Activated B cell treated with CpG ODN at 0.5 μM for 24 hours (primary cell): ENCODE measurements around the gene ZNF157. TPM values are rescaled to one million over a fixed set of nuclear protein-coding genes. Genes with fewer than 3 reads are reported as not detected.

Experiments used
- ATAC-seq: fragments of 200-7000 bp; cut with Tn5 transposase; one replicate; pipeline ENCODE4 v1.10.0; 2021; ENCODE audit warnings: low read depth, mild to moderate bottlenecking, moderate library complexity
- CTCF ChIA-PET: fragments of 350-600 bp; sonication (Branson Sonifier 250); formaldehyde crosslinking; loops from one replicate; lab custom pipeline; 2021; ENCODE audit warnings: antibody characterized with exemption; lab: Charles Lee
- POLR2A ChIA-PET: fragments of 350-600 bp; sonication (Branson Sonifier 250); formaldehyde crosslinking; loops from one replicate; lab custom pipeline; 2021; ENCODE audit warnings: antibody characterized with exemption; lab: Charles Lee
- DNase-seq: peaks from one replicate; pipeline ENCODE4 v3.0.0; 2022
- H3K27ac Mint-ChIP-seq: one replicate; pipeline ENCODE4 v1.8.0; 2020; ENCODE audit warnings: mixed read lengths
- H3K27me3 Mint-ChIP-seq: one replicate; pipeline ENCODE4 v1.8.0; 2021; ENCODE audit warnings: mixed read lengths
- H3K36me3 Mint-ChIP-seq: one replicate; pipeline ENCODE4 v1.8.0; 2021; ENCODE audit warnings: low read depth, mixed read lengths
- H3K4me1 Mint-ChIP-seq: one replicate; pipeline ENCODE4 v1.8.0; 2021; ENCODE audit warnings: mixed read lengths
- H3K4me3 Mint-ChIP-seq: one replicate; pipeline ENCODE4 v1.8.0; 2020; ENCODE audit warnings: mild to moderate bottlenecking, mixed read lengths
- H3K9me3 Mint-ChIP-seq: one replicate; pipeline ENCODE4 v1.8.0; 2020; ENCODE audit warnings: mixed read lengths
- intact Hi-C: fragments of 100-400 bp; cut with micrococcal nuclease; formaldehyde crosslinking; loops from one replicate; pipeline ENCODE4 v1.15.1; 2024
- total RNA-seq: library from RNA; stranded (reverse); gene quantifications from 2 replicates; pipeline ENCODE4 v1.2.3, GENCODE V29; 2022
- TF ChIP-seq, protein P1 (sequence below): fragments of 200-600 bp; IDR thresholded peaks from one replicate; pipeline ENCODE4 v1.8.0; 2022; ENCODE audit warnings: antibody characterized with exemption, mild to moderate bottlenecking

ZNF157 gene
- total RNA-seq, 1 donor from 2014 or later = 1.2 TPM

DNA sequence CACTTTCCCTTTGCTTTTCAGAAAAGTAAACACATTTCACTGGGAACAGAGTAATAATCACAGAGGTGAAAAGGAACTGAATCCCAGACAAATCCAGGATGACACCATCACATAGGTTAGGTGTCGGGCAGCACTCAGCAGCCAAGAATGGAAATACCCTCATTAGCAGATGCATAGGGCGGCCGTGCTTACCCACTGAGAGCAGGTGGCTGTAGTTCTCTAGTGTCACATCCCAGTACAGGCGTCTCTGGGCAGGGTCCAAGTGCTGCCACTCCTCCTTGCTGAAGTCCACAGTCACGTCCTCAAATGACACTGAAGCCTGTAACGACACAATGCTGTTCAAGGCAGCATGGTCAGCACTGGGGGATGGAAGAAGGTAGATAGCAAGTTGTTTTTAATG is 85.7 kb downstream of the ZNF157 start:
- TF ChIP-seq, protein P1, sequence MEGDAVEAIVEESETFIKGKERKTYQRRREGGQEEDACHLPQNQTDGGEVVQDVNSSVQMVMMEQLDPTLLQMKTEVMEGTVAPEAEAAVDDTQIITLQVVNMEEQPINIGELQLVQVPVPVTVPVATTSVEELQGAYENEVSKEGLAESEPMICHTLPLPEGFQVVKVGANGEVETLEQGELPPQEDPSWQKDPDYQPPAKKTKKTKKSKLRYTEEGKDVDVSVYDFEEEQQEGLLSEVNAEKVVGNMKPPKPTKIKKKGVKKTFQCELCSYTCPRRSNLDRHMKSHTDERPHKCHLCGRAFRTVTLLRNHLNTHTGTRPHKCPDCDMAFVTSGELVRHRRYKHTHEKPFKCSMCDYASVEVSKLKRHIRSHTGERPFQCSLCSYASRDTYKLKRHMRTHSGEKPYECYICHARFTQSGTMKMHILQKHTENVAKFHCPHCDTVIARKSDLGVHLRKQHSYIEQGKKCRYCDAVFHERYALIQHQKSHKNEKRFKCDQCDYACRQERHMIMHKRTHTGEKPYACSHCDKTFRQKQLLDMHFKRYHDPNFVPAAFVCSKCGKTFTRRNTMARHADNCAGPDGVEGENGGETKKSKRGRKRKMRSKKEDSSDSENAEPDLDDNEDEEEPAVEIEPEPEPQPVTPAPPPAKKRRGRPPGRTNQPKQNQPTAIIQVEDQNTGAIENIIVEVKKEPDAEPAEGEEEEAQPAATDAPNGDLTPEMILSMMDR = no peak
- intact Hi-C loops = no loop called here
- ATAC-seq (no peak), DNase-seq (no peak)
- H3K27ac Mint-ChIP-seq = no peak overlapping the region
- no peaks in the 10 kb centered on the region for H3K9me3 Mint-ChIP-seq
- H3K27me3 Mint-ChIP-seq = no peaks in the 10 kb centered on the region
- no peaks in the 10 kb centered on the region for H3K4me1 Mint-ChIP-seq
- no peak overlapping the region for H3K4me3 Mint-ChIP-seq
- H3K36me3 Mint-ChIP-seq = peaks cover 60% of the 10 kb centered on the region
- POLR2A ChIA-PET = no interaction called here
- CTCF ChIA-PET = no interaction called here

DNA sequence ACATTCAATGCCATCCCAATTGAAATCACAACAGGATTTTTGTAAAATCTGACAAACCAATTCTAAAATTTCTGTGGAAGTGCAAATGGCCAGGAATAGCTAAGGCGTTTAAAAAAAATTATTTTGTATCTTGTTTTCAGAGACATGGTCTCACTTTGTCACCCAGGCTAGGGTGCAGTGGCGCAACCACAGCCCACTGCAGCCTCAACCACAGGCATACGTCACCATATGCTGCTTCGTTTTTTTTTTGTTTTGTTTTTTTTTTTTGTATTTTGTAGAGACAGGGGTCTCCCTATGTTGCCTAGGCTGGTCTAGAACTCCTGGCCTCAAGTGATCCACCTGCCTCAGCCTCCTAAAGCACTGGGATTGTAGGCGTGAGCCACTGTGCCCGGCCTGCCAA is 88.2 kb downstream of the ZNF157 start:
- POLR2A ChIA-PET = no interaction called here

DNA sequence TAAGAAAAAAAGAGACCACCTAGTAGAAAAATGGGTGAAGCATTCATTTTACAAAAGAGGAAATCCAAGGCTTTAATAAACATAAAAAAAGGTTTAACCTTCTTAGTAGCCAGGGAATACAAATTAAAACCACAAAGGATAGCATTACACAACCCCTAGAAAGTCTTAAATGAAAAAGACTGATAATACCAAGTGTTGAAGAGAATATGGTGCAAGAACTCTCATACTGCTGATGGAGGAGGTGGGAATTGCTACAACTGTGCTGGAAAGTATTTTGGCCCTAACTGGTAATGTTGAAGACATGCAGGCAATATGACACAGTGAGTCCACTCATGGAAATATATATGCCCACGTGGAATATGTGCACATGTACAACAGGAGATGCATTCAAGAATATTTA is 90.2 kb downstream of the ZNF157 start:
- CTCF ChIA-PET = no interaction called here
- intact Hi-C loops = no loop called here
- H3K36me3 Mint-ChIP-seq = peaks cover 47% of the 10 kb centered on the region
- no peaks in the 10 kb centered on the region for H3K4me1 Mint-ChIP-seq
- H3K27ac Mint-ChIP-seq = no peak overlapping the region
- ATAC-seq = no peak
- no peaks in the 10 kb centered on the region for H3K27me3 Mint-ChIP-seq
- POLR2A ChIA-PET = no interaction called here
- no peak overlapping the region for H3K4me3 Mint-ChIP-seq
- H3K9me3 Mint-ChIP-seq = no peaks in the 10 kb centered on the region
- no peak for DNase-seq
- TF ChIP-seq, protein P1 = no peak

More for the DNA sequence above, 88.2 kb downstream of the ZNF157 start:
- no peak for ATAC-seq
- Mint-ChIP-seq H3K4me3 (no peak overlapping the region), H3K9me3 (no peaks in the 10 kb centered on the region), H3K27ac (no peak overlapping the region), H3K4me1 (no peaks in the 10 kb centered on the region), H3K27me3 (no peaks in the 10 kb centered on the region), H3K36me3 (peaks cover 52% of the 10 kb centered on the region)
- TF ChIP-seq, protein P1 = no peak
- no peak for DNase-seq
- CTCF ChIA-PET = no interaction called here
- intact Hi-C loops = no loop called here

Other genes with a start within 250 kb of the ZNF157 start
- 73.3 and 88.0 TPM in 2 replicates for gene NDUFB11, start 225.9 kb upstream of the ZNF157 start, total RNA-seq
- 54.9 and 55.6 TPM in 2 replicates for gene RBM10, start 225.4 kb upstream of the ZNF157 start, total RNA-seq
- 229 and 235 TPM in 2 replicates for gene UBA1, start 176.7 kb upstream of the ZNF157 start, total RNA-seq
- 45.0 and 49.0 TPM in 2 replicates for gene CDK16, start 151.9 kb upstream of the ZNF157 start, total RNA-seq
- 84.3 and 89.2 TPM in 2 replicates for gene USP11, start 137.6 kb upstream of the ZNF157 start, total RNA-seq
- 15.4 and 19.2 TPM in 2 replicates for gene ZNF41, start 112.6 kb downstream of the ZNF157 start, total RNA-seq
- gene ARAF, start 190.6 kb downstream of the ZNF157 start, total RNA-seq = 97.2 and 108 TPM in 2 replicates
- 6.7 and 8.2 TPM in 2 replicates for gene TIMP1, start 211.9 kb downstream of the ZNF157 start, total RNA-seq
- gene SYN1, start 249.3 kb downstream of the ZNF157 start, total RNA-seq = not detected in 2 replicates